Body of pancreas (tissue), 4 donors: ENCODE results near the gene KIRREL3. TPM values are rescaled to one million over a fixed set of nuclear protein-coding genes. Genes with fewer than 3 reads are reported as not detected.

Experiments
- ATAC-seq: fragments of 150-250 bp; one replicate; pipeline ENCODE4 v1.9.1; 2016
- DNase-seq, 4 donors: peaks; one replicate each; pipeline ENCODE4 v3.0.0-alpha.2; 2019
- H3K27ac ChIP-seq, 4 donors: fragments of 200-600 bp; sonication (generic); 1 replicate in 3 of 4; 2 replicates in 1 of 4; pipeline versions ENCODE4 v1.5.1 to v1.6.1; 2016 to 2019; ENCODE audit warnings: mild to moderate bottlenecking in 1 of 4, mixed read lengths in 1 of 4, moderate library complexity in 1 of 4
- H3K27me3 ChIP-seq, 2 donors: fragments of 200-600 bp; sonication (generic); one replicate each; pipeline ENCODE4 v1.6.0; 2016; ENCODE audit warnings: mild to moderate bottlenecking in 1 of 2
- H3K36me3 ChIP-seq, 2 donors: fragments of 200-600 bp; sonication (generic); replicated peaks in 1 of 2; 2 replicates each; pipeline ENCODE4 v1.5.1; 2016; ENCODE audit warnings: low read depth in 2 of 2; ENCODE audit not compliant: insufficient read depth in 1 of 2
- H3K4me1 ChIP-seq: fragments of 200-600 bp; sonication (generic); one replicate; pipeline ENCODE4 v1.6.0; 2016
- H3K4me3 ChIP-seq, 2 donors: fragments of 200-600 bp; sonication (generic); 1 replicate in 1 of 2; 2 replicates in 1 of 2; pipeline ENCODE4 v1.5.1; 2016 to 2019
- H3K9me3 ChIP-seq, 3 donors: fragments of 200-600 bp; sonication (generic); 1 replicate in 2 of 3; 2 replicates in 1 of 3; pipeline ENCODE4 v1.5.1; 2016
- POLR2A ChIP-seq, 3 donors: fragments of 450-650 bp; IDR thresholded peaks; one replicate each; pipeline ENCODE4 v1.6.1; 2016; ENCODE audit warnings: antibody characterized with exemption in 3 of 3, mild to moderate bottlenecking in 2 of 3
- WGBS, 2 donors: methylation state at CpG; one replicate each; pipeline ENCODE4 v1.1.5; 2017; 5-methylcytosine and 5-hydroxymethylcytosine counted together
- intact Hi-C: fragments of 100-400 bp; cut with DNase I; formaldehyde crosslinking; loops from one replicate; pipeline ENCODE4 v1.15.1; 2023
- total RNA-seq, 2 donors: library from RNA; depleted of rRNA; stranded (reverse); fragments of >200 nt; gene quantifications; one replicate each; pipeline ENCODE4 v1.1.0, GENCODE V29; 2016
- TF ChIP-seq, protein P1 (sequence below), 7 experiments: fragments of 450-650 bp in 4 of 7; fragments of 200-600 bp in 3 of 7; sonication (generic) in 3 of 7; IDR thresholded peaks; one replicate each; pipeline ENCODE4 v1.5.1; 2016 to 2019; ENCODE audit warnings: antibody characterized with exemption in 7 of 7

Gene KIRREL3
- total RNA-seq, 2 donors from 2014 or later, result 0.26 TPM; not detected in 1

DNA sequence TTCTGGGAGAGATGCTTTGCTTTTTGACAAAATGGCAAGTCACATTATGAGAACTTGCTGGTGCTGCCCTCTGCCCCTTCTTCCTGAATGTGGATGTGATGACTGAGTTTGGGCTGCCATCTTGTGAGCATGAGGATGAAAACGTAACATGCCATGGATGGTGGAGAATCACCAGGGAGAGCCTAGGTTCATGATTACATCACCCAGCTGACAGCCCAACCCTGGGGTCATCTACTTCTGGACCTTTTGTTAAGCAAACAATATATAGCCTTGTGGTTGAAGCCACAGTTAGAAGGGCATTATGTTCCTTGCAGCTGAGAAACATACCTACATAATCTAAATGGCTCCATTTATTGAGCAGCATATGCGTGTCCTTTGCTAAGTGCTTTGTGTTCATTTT is 321.5 kb downstream of the KIRREL3 start:
- intact Hi-C loops, result no loop called here
- Histone ChIP-seq H3K36me3 (no peaks in the 10 kb centered on the region), H3K4me3 (no peak overlapping the region), H3K27me3 (no peaks in the 10 kb centered on the region), H3K9me3 (no peaks in the 10 kb centered on the region), H3K4me1 (no peaks in the 10 kb centered on the region), H3K27ac (no peak overlapping the region)
- DNase-seq (no peak), ATAC-seq (no peak)
- no peak for TF ChIP-seq POLR2A (IDR thresholded peaks at IDR 0.05)
- TF ChIP-seq, protein P1, sequence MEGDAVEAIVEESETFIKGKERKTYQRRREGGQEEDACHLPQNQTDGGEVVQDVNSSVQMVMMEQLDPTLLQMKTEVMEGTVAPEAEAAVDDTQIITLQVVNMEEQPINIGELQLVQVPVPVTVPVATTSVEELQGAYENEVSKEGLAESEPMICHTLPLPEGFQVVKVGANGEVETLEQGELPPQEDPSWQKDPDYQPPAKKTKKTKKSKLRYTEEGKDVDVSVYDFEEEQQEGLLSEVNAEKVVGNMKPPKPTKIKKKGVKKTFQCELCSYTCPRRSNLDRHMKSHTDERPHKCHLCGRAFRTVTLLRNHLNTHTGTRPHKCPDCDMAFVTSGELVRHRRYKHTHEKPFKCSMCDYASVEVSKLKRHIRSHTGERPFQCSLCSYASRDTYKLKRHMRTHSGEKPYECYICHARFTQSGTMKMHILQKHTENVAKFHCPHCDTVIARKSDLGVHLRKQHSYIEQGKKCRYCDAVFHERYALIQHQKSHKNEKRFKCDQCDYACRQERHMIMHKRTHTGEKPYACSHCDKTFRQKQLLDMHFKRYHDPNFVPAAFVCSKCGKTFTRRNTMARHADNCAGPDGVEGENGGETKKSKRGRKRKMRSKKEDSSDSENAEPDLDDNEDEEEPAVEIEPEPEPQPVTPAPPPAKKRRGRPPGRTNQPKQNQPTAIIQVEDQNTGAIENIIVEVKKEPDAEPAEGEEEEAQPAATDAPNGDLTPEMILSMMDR (IDR thresholded peaks at IDR 0.05), result no peak
- WGBS, 2 donors, result 31 to 33% methylated on average over 2 of the region's 2 CpGs

DNA sequence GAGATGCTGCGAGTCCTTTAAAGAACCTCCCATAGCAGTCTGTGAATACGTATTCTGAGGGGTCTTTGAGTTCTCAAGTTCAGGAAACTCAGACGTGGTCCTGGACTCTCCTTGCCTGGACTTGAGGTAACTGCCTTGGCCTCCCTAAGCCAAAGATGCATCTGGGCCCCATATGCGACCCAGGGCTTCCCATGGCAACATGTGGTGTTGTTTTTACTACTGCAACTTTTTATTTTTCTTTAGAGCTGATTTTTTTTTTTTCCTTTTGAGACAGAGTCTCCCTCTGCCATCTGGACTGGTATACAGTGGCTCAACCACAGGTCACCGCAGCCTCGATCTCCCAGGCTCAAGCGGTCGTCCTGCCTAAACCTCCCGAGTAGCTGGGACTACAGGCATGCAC is 324.0 kb downstream of the KIRREL3 start:
- H3K27me3 ChIP-seq, result no peaks in the 10 kb centered on the region
- ATAC-seq, result no peak
- intact Hi-C loops, result no loop called here
- no peak overlapping the region for H3K4me3 ChIP-seq
- WGBS, 2 donors, result 79 to 82% methylated on average over 9 of the region's 9 CpGs
- no peaks in the 10 kb centered on the region for H3K9me3 ChIP-seq
- no peak overlapping the region for H3K27ac ChIP-seq
- no peaks in the 10 kb centered on the region for H3K4me1 ChIP-seq
- TF ChIP-seq POLR2A (IDR thresholded peaks at IDR 0.05), result no peak
- TF ChIP-seq, protein P1 (IDR thresholded peaks at IDR 0.05), result no peak
- DNase-seq, result no peak
- no peaks in the 10 kb centered on the region for H3K36me3 ChIP-seq

DNA sequence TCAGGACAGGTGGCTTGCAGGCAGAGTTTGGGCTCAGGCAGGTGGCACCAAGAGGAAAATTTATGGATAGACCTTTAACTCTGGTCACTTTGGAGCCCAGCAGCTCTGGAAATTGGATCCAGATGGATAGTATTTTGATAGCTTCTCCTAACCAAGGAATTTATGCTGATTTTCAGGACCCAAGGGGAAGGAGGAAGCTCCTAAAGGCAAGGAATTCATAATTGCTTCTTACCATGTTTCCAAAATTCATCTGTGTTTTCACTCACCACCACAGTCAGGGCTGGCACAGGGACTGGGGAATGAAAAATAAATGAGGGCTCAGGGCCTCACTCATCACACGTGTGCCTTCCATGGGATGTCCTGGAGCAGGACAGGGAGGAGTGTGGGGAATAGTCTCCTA is 327.3 kb downstream of the KIRREL3 start:
- intact Hi-C loops, result no loop called here
- ATAC-seq, result no peak

DNA sequence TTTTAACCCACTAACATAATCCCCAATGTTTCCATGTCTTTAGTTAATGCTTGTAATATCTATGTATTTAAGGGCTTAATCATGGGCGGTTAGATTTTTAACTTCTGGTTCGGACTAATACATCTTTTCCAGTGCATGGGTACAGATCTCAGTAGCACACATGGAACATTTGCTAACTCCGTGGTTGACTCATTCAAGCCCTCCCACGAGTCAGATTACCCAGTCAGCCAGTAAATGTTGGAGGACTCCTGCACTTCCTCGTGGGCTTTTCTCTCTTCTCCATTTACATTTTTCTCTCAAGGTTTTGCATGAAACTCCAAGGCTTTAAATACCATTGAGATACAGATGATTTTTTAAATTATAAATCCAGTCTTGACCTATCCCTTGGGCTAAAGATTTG is 331.2 kb downstream of the KIRREL3 start:
- intact Hi-C loops, result no loop called here

More for the DNA sequence above, 327.3 kb downstream of the KIRREL3 start:
- no peaks in the 10 kb centered on the region for H3K36me3 ChIP-seq
- H3K27me3 ChIP-seq, result no peaks in the 10 kb centered on the region
- H3K27ac ChIP-seq, result no peak overlapping the region
- no peak for TF ChIP-seq POLR2A (IDR thresholded peaks at IDR 0.05)
- TF ChIP-seq, protein P1 (IDR thresholded peaks at IDR 0.05), result no peak
- WGBS, 2 donors, result 29 to 33% methylated on average over 1 of the region's 1 CpG
- DNase-seq, result no peak
- H3K4me1 ChIP-seq, result no peaks in the 10 kb centered on the region
- H3K4me3 ChIP-seq, result no peak overlapping the region
- no peaks in the 10 kb centered on the region for H3K9me3 ChIP-seq

DNA sequence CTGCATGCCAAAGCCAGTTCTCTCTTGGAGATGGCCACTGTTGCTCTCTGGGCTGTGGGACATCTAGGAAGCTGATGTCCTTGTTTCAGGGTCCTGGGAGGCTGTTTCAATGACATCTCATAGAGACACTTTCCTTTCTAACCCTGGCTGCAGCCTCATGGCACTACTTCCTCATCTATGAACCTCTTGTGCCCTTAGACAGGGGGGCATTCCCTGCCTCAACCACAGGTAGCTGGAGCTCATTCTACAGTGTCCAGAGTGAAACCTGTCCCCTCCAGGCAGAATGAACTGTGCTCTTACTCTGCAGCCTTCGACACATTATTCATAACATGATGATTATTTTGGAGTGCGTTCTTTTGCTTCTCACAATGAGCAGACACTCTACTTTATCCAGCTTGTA is 335.9 kb downstream of the KIRREL3 start:
- Histone ChIP-seq H3K4me3 (no peak overlapping the region), H3K9me3 (no peaks in the 10 kb centered on the region), H3K36me3 (no peaks in the 10 kb centered on the region), H3K4me1 (no peaks in the 10 kb centered on the region), H3K27me3 (no peaks in the 10 kb centered on the region), H3K27ac (no peak overlapping the region)
- DNase-seq, result no peak
- ATAC-seq, result no peak
- WGBS, 2 donors, result 85 to 88% methylated on average over 2 of the region's 2 CpGs
- TF ChIP-seq, protein P1 (IDR thresholded peaks at IDR 0.05), result no peak
- TF ChIP-seq POLR2A (IDR thresholded peaks at IDR 0.05), result no peak
- intact Hi-C loops, result no loop called here

More for the DNA sequence above, 331.2 kb downstream of the KIRREL3 start:
- H3K4me1 ChIP-seq, result no peaks in the 10 kb centered on the region
- H3K9me3 ChIP-seq, result no peaks in the 10 kb centered on the region
- no peak for DNase-seq
- no peaks in the 10 kb centered on the region for H3K36me3 ChIP-seq
- H3K4me3 ChIP-seq, result no peak overlapping the region
- no peak for ATAC-seq
- H3K27me3 ChIP-seq, result no peaks in the 10 kb centered on the region
- TF ChIP-seq POLR2A (IDR thresholded peaks at IDR 0.05), result no peak
- TF ChIP-seq, protein P1 (IDR thresholded peaks at IDR 0.05), result no peak
- H3K27ac ChIP-seq, result no peak overlapping the region
- 37 to 56% methylated on average over 5 of the region's 5 CpGs for WGBS, 2 donors
